B cell (primary cell): ENCODE measurements around the gene KREMEN2.

Experiments
- CTCF ChIP-seq: fragments of 200-600 bp; IDR thresholded peaks from one replicate; pipeline ENCODE4 v1.8.0; 2022; ENCODE audit warnings: antibody characterized with exemption, mild to moderate bottlenecking
- EZH2 ChIP-seq: IDR thresholded peaks from 2 replicates; pipeline ENCODE4 v1.6.1; 2012; ENCODE audit warnings: borderline replicate concordance, low read depth, mild to moderate bottlenecking, moderate library complexity, low read length; ENCODE audit not compliant: insufficient read depth, poor library complexity, severe bottlenecking

GRCh38 chr16:2977440-2977839 is 13.4 kb downstream of the KREMEN2 start:
- TF ChIP-seq CTCF = no peak
- no peak for TF ChIP-seq EZH2
